ENCODE results near the gene TRAF2.
"Not testable (repeated sequence)": the region's sequence is repeated elsewhere in the genome, so short reads cannot be mapped to it uniquely, and the experiment has no call there.

The TRAF2 gene

DNA sequence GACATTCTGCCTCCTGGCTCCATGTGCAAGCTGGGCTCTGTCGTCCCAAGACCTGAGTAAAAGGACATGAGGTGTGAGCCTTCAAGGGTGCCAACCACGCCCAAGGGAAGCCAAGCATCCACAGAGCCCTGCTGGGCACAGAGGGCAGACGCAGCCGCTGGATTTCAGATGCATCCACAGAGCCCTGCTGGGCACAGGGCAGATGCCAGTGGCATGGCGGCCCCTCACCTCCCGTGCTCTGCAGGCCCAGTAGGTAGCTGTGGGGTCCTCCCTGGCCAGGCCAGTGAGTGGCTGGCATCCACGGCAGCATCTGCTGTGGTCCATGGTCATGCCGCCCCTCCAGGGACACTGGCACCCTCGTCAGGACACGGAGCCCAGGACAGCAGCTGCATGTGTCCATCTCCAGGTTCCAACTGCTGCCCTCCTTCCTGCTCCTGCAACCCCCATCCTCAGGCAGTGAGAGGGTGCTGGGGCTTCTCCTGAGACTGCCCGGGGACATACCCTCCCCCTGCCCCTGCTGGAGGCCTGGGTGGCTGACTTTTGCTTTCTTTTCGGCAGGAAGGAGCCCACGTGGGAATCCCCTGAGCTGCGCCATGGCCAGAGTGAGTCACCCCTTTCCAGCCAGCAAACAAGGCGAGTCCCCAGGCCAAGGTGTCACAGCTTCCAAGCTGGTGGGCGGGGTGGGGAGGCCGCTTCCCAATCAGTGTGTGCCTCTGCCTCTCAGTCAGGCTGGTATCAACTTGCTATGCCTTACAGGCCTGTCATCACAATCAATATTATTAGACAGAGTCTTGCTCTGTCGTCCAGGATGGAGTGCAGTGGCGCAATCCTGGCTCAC is 4.0 kb upstream of the TRAF2 start:
- DNase-seq (ENCODE audit: low spot score) = peak; percentile 87

GRCh38 chr9:136882947-136883283 is 3.4 kb upstream of the TRAF2 start:
- DNase-seq (ENCODE audit: low spot score) = not testable (repeated sequence)

- not testable (repeated sequence) for DNase-seq (ENCODE audit: low spot score)
These were observed 2.6 kb upstream of the TRAF2 start for GRCh38 chr9:136883670-136884069.

GRCh38 chr9:136886610-136887597 is 588 bp downstream of the TRAF2 start:
- DNase-seq (ENCODE audit: low spot score) = peak; percentile 77

DNA sequence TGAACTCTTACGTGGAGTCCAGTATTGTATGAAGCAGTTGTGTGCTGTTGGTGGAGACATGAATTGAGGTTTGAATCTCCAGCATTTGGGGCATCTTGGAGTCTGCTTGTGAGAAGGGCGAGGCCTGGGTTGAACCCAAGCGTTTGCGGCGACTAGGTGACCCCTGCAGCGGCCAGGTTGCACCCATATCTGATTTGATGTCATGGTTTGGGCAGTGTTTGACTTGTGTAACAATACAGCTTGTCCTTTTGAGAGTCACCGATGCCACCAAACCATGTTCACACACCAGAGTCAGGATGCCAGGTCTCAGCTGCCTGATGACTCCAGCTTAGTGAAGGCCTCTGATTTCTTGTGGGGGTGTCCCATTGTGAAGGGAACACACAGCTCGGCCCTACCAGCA is 2.1 kb downstream of the TRAF2 start:
- no peak for DNase-seq (ENCODE audit: low spot score)

DNA sequence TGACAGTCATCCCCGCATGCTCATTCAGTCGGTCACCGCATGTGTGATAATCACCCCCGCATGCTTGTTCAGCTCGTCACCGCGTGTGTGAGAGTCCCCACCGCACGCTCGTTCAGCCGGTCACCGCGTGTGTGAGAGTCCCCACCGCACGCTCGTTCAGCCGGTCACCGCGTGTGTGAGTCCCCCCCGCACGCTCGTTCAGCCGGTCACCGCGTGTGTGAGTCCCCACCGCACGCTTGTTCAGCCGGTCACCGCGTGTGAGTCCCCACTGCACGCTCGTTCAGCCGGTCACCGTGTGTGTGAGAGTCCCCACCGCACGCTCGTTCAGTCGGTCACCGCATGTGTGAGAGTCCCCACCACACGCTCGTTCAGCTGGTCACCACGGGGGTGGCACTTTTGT is 3.5 kb downstream of the TRAF2 start:
- no peak for DNase-seq (ENCODE audit: low spot score)

DNA sequence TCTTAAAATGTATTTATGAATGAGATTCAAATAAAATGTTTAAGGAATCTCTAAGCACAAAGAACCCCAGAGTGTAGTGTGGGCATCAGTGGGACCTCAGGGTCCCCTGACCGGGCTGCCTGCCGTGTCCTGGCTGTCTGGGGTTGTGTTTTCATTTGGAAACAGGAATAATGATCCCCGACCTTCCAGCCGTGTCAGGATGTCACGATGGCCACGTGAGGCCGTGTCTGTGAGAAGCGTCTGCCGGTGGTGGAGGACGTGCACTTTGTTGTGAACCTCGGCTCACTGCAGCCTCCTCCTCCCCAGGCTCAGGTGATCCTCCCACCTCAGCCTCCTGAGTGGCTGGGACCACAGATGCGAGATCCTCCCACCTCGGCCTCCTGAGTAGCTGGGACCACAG is 4.3 kb downstream of the TRAF2 start:
- no peak for DNase-seq (ENCODE audit: low spot score)

DNA sequence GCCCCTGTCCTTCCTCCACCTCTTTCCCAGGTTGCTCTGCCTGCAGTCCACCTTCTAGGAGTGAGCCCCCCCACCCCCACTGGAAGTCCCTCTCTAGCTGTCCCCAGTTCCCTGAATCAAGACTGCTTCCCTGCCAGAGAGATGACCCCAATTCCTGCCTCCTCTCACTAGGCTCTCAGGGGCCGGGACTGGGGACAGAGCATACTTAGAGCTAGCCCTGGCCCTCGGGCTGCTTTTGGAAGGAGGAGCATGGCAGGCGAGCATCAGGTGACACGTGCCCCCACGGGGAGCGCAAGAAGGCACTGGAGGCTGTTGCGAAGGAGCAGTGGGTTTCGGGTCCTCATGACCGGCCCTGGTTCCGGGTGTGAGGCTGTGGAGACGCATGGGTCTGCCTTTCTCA is 9.7 kb downstream of the TRAF2 start:
- DNase-seq (ENCODE audit: low spot score) = no peak

DNA sequence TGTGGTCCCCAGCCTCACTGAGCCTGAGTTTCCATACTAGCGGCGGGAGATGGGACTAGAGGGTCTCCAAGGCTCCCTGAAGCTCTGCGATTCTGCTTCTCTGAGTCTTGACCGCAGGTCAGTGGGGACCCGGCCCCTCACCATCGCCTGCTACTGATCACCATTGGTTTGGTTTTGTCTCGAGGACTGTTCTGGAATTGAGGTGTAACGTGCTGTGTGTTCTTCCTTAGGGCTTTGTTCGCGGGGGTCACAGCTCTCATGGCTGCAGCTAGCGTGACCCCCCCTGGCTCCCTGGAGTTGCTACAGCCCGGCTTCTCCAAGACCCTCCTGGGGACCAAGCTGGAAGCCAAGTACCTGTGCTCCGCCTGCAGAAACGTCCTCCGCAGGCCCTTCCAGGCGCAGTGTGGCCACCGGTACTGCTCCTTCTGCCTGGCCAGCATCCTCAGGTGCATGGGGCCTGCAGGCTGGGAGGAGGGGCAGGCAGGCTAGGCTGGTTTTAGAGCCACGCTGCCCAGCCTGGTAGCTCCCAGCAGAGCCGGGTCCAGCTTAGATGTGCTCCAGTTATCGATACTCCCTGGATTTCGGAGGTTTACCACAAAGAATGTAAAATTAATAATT is 12.3 kb downstream of the TRAF2 start:
- no peak for DNase-seq (ENCODE audit: low spot score)

GRCh38 chr9:136899196-136899595 is 12.9 kb downstream of the TRAF2 start:
- no peak for DNase-seq (ENCODE audit: low spot score)

- no peak for DNase-seq (ENCODE audit: low spot score)
These were observed 14.2 kb downstream of the TRAF2 start for GRCh38 chr9:136900556-136900955.

DNA sequence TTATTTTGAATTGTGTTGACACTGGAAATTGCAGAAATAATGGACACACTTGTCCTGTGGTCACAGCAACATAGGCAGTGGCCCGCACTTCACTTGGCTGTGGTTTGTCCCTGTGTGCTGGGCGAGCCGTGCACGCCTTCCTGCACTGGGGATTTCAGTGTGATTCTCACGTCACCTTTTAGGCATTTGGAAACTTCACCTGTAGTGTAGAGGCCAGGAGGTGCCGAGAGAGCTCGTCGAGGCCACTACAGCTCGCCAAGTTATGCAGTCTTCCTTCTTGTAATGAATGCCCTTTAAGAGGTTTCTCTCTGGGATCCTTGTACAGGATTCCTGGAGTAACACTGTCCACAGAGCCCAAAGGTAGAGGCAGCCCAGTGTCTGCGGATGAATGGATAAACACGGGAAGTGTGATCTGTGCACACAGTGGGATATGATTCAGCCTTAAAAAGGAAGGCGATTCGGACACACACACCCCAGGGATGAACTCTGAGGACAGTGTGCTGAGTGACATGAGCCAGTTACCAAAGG is 14.7 kb downstream of the TRAF2 start:
- no peak for DNase-seq (ENCODE audit: low spot score)

- peak; percentile 74 for DNase-seq (ENCODE audit: low spot score)
These were observed 15.4 kb downstream of the TRAF2 start for GRCh38 chr9:136901516-136902258.

GRCh38 chr9:136902259-136902821 is 16.0 kb downstream of the TRAF2 start:
- DNase-seq (ENCODE audit: low spot score) = peak; percentile 71

DNA sequence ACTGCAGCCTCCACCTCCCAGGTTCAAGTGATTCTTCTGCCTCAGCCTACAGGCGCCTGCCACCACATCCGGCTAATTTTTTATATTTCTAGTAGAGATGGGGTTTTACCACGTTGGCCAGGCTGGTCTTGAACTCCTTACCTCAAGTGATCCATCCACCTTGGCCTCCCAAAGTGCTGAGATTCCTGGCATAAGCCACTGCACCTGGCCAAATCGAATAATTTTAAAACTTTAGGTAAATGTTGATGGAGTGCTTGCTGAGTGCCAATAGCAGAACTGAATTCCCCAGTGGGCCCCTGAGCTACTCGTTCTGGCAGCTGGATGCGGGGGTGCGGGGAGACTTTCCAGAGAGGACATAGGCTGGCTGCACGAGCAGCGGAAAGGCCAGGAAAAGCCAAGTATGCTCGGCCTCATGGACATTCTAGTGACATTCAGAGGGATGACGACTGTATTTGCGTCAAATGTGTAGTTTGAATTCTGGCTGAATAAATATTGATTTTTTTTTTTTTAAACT is 16.8 kb downstream of the TRAF2 start:
- no peak for DNase-seq (ENCODE audit: low spot score)

DNA sequence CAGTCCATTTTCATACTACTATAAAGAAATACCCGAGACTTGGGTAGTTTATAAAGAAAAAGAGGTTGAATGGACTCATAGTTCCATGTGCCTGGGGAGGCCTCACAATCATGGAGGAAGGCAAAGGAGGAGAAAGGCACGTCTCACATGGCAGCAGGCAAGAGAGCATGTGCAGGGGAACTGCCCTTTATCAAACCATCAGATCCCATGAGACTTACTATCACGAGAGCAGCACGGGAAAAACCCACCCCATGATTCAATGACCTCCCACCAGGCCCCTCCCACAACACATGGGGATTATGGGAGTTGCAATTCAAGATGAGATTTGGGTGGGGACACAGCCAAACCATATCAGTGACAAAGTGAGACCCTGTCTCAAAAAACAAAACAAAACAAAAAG is 19.9 kb downstream of the TRAF2 start:
- DNase-seq (ENCODE audit: low spot score) = no peak

DNA sequence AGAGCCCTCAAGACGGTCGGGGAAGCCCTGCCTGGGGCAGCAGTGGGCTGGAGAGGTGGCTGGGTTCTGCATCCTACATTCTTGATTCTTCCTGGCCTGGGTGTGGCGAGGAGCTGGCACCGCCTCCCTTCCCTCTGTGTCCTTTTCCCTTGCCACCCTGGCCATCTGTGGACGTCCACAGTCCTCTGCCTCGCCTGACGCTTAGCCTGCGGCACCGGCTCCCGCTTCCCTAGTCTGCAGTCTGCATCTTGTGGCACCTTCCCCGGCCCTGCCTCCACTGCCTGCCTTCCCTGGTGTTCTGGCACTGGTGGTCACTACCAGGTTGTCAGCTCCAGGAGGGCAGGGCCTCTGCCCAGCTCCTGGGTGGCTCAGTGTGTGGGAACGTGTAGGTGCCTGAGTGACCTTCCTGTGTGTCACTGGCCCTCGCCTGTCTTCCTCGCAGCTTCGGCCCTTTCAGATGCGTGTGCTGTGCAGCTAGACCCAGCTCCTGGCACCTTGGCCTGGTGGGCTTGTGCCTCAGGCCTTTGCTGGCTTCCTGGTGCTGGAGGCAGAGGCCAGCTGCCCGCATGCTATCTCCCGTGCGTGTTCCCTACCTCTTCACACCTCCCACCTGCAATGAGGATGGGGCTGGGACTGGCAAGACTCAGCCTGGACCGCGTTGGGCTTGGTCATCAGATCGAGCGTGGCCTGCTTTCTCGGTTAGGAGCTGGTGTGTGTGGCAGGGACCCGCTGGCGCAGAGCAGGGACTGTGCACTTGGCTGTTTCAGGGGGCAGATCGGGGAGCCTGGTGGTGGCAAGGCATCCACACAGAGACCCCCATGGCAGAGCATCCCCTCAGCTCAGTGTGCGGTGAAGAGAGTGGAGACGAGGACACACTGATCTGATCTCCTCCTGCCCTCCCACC is 20.9 kb downstream of the TRAF2 start:
- DNase-seq (ENCODE audit: low spot score) = no peak

DNA sequence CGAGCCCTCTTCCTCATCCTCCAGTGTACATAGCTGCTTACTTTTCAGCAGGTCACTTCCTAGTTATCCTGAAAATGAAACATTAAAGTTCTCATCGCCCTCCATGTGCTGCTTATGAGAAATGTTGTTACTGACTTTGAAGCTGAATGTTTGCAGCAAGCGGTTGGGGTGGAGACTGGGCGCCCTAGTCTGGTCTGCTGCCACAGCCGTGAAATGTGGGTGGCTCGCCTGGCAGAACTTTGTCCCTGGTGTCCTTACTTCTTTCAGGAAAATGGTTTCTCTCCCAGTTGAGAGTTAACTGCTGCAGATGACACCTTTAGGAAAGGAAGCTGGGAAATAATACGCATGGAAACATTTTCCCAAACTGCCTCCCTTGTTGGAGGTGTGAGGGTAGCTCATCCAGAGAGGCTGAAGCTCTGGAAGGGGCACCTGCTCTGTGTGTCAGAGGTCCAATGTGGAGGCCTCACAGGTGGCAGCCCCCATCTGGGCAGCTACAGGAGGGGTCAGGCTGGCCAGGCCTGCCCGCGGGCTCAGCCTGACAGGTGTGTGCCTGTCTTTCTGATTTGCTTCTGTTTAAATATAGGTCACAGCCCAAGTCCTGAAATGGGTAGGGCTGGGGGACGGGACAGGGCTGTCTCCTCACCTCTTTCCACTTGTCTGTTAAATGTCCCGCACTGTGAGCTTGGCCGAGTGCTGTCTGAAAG is 24.0 kb downstream of the TRAF2 start:
- DNase-seq (ENCODE audit: low spot score) = no peak

GRCh38 chr9:136910901-136911245 is 24.6 kb downstream of the TRAF2 start:
- no peak for DNase-seq (ENCODE audit: low spot score)

Measured in AG08395 (cell line).